T-helper 22 cell (primary cell): ENCODE data around the gene ATG101.

Experiments
- DNase-seq: peaks from one replicate; pipeline ENCODE4 v3.0.0-alpha.2; 2020; ENCODE audit warnings: low read depth

The ATG101 gene

DNA sequence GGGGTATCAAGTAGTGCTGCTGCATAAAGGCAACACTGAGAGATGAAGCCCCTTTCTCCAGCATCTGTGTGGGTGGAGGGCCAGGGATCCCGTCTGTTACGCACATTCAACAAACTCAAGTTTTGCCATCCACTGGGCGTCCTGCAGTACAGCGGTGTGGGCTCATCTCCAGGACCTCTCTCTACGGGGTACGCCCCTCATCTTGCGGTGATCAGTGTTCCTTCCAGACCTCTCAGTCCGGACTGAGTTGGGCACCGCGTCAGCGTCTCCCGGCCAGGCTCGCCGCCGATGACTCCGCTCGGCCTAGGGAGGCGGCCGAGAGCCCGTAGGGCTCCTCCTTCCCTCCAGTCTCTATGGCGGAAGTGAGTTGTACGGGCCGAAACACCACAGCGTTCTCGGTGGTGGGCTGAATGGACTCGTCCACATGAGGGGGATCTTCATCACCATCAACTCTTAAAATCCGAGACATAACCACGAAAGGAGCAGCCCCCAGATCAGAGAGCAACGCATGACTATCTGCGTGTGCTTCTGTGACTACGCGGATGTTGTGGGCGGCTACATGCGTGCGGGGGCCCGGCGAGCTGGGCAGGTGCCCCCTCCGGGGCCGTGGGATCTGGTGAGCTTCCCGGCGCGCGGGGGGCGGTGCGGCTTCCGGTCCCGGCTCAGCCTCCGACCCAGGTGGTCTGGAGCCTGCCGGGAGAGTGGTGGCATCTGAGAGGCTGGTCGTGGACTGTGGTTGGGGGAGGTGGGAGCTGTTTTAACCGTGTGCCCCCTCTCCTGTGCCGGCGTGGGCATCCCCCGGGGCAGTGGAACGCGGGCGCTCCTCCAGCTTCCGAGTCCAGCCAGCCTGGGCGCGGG is at the start of gene ATG101:
TSS of gene ATG101 (plus strand) at position 652 of the 858 bp plus-strand sequence. CDS start 3,673 bp downstream, outside the sequence.
- peak; percentile 78 for DNase-seq

- peak; percentile 33 for DNase-seq
These were observed 49.0 kb upstream of the ATG101 start for GRCh38 chr12:52020539-52021336.

GRCh38 chr12:52022841-52023181 is 47.0 kb upstream of the ATG101 start:
- no peak for DNase-seq

GRCh38 chr12:52023182-52023975 is 46.4 kb upstream of the ATG101 start:
- peak; percentile 85 for DNase-seq

GRCh38 chr12:52023976-52024688 is 45.6 kb upstream of the ATG101 start:
- DNase-seq = no peak

DNA sequence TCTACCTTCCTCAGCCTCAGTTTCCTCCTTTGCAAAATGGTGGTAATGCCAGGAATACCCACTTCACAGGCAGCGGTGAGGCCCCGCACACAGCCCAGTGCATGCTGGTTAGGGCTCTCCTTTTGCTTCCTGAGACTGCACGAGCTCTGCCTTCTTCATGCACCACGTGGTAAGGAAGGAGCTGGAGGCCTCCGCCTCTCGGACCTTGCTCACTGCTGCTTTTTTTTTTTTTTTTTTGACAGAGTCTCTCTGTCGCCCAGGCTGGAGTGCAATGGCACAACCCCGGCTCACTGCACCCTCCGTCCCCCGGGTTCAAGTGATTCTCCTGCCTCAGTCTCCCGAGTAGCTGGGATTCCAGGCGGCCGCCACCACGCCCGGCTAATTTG is 44.9 kb upstream of the ATG101 start:
- DNase-seq = no peak

GRCh38 chr12:52026263-52026662 is 43.5 kb upstream of the ATG101 start:
- DNase-seq = no peak

DNA sequence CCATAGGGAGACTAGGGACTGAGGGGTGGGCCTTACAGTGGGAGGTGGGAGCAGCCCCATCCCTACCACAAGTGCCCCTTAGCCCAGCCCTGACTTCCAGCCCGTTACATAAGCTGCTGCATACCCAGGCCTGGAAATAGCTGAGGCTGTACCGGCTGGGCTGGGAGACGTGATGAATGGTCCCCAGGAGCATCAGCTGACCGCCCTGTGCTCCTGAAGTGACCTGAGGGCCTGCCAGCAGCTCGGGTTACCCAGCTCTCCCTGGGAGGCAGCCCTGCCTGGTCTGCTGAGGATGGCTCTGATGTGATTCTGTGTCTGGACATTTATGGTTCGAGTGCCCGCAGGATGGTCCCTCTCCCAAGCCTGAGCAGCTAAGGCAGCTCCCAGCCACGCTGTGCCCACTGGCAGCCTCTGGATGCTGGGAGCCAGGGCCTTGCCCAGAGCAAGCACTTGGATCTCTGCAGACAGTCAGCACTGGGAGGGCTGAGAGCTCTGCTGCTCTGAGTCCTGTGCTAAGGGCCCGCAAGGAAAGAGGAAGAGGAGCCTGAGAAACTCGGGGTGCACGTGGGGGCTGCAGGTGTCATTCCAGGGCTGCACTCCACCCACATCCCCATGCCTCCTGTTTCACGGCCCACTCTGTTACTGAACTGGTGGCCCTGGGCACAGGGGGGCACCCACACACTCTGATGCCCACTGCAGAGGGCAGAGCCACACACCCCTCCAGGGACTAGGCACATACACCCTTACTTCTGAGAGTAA is 42.5 kb upstream of the ATG101 start:
- no peak for DNase-seq

DNA sequence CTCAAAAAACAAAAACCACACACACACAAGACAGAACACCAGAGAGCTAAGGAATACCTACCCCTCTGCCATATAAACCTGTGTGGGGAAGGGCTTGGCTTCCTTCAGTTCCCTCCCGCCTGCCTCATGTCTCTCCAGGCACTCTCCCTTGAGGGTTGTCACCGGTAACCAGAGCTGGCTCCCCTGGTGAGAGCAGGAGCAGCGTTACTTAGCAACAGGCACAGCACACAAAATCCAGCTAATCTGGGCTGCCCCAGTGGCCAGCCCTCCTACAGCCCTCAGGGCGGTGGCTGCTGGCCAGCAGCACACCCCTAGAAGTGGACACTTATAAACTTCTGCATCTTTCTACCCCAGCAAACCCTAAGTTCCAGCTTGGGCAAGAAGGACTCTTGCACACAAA is 40.1 kb upstream of the ATG101 start:
- DNase-seq = no peak

DNA sequence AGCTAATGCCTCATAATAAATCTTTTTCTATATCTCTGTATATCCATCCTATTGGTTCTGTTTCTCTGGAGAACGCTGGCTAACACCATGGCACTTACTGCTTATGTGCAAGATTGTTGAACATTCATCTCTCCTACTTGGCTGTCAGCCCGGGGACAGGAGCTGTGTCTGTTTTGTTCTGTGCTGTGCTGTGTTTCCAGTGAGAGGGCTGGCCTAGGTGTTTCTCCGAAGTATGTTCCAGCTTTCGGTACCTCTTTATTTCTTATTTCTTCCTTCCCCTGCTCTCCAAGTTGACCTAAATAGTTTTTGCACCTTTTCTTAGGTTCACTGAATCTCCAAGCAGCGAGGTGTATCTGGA is 37.4 kb upstream of the ATG101 start:
- no peak for DNase-seq

DNA sequence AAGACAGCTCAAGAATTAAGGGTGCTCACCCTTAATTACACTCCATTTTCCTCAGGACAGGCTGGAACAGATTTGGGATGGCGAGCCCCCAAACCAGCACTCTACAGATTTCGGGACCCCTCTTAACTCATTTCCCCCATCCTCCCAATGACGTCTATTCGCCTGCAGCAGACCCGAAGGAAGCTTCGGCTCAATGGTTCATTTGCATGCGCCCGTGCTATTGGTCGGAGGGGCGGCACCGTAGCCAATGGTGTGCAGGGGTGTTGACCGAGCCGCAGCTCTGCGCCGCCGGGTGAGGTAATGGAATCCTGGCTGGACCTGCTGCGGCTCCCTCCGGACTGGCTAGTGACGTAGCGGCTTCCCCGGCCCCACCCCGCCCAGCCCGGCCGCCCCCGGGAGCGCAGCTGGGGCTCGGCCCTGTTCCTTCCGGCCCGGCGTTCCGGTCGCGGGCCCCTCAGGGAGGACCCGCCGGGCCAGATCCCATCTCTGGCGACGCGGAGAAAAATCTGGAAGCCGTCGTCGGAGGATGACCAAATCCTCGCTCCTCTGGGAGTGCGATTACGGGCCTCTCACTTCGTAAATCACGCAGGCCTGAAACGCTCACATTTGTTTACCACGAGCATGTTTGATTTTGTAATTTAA is 36.9 kb upstream of the ATG101 start:
- peak; percentile 92 for DNase-seq

DNA sequence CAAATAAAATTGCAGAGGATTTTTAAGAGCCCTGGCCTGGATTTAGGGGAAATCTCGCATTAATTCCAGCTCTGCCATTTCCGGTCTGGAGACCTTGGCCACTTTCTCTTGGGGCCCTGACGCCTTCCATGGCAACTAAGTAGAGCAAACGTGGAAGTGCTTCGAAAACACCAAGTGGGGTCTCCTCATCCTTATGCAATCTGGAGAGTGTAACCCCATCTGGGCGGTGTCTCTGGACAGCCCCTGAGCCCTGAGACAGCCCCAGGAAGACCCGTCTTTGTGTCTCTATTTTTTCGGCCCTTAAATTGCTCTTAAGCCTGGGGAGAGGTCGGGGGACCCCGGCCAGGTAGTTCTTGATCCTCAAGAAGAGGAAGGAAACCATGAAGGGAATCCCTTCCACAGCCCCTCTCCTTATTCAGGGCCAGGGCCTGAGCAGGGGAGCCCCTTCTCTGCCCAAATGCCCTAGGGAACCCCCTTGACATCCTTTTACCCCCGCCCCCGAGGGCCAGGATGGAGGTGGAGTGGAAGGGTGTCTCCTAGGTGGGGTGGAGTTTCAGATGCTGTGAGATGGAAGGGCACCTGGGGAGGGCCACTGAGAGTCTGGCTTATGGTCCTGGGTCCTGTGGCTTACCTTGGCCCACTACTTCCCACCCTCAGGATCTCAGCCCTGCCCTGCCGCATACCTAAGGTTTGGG is 36.2 kb upstream of the ATG101 start:
- no peak for DNase-seq

GRCh38 chr12:52035190-52035589 is 34.6 kb upstream of the ATG101 start:
- no peak for DNase-seq

- no peak for DNase-seq
These were observed 33.9 kb upstream of the ATG101 start for GRCh38 chr12:52035926-52036325.

DNA sequence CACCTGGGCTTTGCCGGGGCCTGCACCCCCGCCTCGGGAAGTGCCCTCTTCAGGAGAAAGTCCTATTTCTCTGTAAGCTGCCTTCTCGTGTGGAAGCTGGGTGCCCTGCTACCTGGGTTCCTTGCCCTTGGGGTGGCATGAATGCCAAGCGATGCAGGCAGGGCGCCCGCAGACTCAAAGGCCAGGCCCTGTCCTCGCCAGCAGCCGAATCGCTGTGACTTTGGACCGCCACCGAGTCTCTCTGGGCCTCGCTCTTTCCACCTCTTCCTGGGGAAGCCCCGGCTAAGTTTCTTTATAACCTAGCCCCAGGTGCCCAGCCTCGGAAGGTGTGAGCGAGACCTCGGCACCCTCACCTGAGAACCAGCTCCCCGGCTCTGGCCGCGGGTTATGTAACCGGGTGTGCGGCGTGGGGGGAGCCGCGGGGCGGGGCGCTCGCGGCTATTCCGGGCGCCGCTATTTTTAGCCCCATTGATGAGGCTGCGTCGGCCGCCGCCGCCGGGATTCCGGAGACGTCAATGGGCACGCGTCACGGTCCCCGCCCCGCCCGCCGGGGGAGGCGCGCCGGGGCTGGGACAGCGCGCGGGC is 33.1 kb upstream of the ATG101 start:
- peak; percentile 86 for DNase-seq

GRCh38 chr12:52037248-52037861 is 32.4 kb upstream of the ATG101 start:
- no peak for DNase-seq

DNA sequence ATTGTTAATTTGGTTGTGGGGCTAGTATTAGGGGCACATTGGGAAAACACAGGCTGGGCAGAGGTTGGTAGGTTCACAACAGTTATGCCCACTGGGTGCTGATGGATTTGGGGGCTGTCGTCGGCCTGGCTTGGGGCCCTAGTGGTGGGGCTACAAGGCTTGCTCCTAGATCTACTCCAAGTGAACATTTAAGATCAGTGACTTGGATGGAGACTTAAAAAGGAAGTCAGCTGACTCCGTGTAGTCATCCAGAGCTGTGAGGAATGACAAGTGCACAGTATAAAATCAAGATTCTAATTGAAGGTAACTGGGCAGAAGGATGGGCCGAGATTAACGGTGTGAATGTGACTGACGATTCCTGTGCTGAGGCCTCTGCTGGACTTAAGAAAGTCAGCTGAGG is 31.3 kb upstream of the ATG101 start:
- no peak for DNase-seq

DNA sequence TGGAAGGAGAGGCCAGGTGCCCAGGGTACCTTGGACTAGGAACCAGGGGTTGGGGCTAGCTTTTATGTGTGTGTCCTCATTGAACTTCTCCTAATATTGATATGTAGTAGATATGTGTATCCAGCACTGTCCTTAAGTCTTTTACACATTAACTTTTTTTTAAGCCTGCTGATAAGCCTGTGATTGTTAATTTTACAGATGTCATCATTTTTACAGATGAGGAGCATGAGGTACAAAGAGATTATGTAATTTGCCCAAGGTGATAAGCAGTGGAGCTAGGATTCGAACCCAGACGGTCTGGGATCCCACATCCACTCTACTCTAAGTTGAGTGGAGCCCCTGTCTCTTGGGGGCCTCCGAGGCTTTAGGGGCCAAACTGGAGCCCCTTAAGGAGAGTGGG is 28.7 kb upstream of the ATG101 start:
- DNase-seq = no peak

DNA sequence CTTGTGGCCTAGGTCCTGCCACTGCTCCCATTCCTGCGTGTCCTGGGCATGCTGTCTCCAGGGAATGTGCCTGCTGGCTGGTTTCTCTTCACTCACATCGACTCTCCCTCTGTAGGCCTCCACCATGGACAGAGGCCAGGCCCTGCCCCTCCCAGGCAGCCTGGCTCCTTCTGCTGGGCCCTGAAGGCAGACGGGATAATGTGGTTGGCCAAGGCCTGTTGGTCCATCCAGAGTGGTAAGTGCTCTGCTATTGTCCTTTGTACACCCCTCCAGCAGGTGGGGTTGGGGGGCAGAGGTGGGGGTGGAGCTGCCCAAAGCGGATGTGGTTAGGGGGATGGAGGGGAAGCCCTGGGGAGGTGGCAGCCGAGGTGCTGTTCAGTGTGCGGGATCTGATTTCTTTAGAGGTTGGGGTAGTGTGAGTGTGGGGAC is 28.1 kb upstream of the ATG101 start:
- DNase-seq = no peak
